HuH-7.5 (cell line): ENCODE data around the gene COL11A2.

ENCODE experiments used
- DNase-seq: peaks from one replicate; pipeline ENCODE4 v3.0.0; 2011; ENCODE audit warnings: low spot score

The COL11A2 gene

DNA sequence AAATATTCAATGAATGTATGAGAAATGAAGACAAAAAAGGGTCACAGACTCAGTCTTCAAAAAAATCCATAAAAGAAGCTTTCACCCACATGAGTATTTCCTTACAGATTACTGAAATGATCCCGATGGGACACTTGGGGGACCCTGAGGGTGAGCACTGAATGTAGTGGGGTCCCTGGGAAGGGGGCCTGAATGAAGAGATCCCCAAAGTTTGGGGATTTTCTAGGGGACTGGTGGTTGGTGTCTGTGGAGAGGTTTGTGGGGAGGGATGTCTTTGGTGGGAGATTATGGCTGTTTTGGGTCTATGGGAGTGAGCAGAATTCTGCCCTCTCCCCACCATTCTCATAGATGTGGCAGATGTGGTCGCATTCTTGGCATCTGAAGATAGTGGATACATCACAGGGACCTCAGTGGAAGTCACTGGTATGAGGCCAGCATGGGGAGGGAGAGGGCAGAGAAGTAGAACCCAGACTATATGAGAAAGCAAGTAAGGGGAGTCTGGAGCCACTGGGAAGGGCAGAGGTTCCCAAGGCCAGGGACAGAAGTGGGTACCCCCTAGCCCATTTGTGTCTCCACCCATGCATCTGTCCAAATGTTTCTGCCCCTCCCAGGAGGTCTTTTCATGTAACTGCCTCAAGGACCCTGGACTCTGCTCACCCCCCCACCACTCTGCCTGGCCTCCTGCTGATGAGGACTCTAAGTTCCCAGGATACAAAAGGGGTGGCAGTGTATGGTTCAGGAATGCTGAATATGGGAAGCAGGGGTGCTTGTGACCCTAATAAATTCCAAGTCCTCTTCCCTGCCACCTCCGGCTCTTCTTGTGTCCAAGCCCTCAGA is 14.0 kb upstream of the COL11A2 start:
- DNase-seq = peak; percentile 5

DNA sequence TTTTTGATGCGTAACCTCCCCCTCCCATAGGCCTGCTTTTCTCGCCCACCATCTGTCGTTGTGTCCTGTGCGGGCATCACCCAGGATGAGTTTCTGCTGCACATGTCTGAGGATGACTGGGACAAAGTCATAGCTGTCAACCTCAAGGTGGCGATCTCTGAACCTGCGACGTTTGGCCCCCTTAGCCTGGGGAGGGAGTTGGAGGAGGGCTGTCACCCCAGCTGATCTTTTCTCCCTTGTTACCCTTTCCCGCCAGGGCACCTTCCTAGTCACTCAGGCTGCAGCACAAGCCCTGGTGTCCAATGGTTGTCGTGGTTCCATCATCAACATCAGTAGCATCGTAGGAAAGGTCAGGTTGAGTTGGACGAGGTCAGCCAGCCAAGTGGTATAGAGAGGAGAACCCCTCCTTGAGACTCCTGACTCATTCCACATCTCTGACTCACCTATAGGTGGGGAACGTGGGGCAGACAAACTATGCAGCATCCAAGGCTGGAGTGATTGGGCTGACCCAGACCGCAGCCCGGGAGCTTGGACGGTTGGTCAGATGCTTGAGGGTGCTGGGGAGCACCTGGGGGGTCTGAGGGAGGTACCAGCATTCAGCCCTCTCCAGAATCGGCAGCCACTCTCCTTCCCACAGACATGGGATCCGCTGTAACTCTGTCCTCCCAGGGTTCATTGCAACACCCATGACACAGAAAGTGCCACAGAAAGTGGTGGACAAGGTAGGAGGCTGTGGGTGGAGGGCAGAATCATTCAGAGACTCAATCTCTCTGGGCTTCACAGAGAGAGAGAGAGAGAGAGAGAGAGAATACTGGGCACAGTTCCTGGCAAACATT is 13.1 kb upstream of the COL11A2 start:
- DNase-seq = no peak

GRCh38 chr6:33204415-33205190 is 12.3 kb upstream of the COL11A2 start, which contains the start of gene HSD17B8:
Gene HSD17B8 (plus strand): TSS chr6:33204655. CDS start chr6:33204669, 14 bp downstream.
- DNase-seq = peak; percentile 93

- no peak for DNase-seq
These were observed 11.8 kb upstream of the COL11A2 start for GRCh38 chr6:33204165-33204414.

DNA sequence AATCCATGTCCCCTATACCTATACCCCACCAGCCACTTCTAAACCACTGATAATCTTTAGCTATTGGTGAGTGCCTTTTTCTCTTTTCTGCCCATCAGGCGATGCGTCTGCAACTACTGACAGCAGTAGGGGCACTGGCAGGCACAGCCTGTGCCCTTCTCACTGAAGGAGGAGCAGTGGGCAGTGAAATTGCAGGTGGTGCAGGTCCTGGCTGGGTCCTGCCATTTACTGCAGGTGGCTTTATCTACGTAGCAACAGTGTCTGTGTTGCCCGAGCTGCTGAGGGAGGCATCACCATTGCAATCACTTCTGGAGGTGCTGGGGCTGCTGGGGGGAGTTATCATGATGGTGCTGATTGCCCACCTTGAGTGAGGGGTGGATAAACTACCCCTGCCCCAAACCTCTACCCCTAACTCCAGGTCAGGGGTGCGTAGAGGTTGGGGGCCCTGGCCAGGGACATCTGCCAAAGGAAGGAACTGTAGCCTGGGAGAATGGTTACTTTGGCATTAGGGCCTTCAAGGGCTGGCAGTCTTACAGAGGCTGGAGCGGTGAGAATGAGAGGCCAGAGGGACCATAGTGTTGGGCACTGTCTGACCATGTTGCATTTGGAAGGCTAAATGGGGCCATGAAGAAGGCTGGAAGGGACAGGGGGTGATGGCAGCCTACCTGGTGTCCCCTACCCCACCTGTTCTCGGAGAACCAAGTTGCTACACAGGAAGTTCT is 11.3 kb upstream of the COL11A2 start:
- DNase-seq = no peak

DNA sequence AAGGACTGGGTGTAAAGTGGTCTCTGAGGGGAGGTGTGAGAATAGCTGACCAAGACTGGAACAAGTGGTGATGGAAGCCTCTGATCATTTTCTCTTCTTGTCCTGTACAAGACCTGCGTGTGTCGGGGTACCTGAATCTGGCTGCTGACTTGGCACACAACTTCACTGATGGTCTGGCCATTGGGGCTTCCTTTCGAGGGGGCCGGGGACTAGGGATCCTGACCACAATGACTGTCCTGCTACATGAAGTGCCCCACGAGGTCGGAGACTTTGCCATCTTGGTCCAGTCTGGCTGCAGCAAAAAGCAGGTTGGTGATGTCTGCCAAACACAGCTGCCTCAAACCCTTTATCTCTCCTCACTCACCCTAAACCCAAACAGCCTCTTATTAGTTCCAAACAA is 10.5 kb upstream of the COL11A2 start:
- no peak for DNase-seq

DNA sequence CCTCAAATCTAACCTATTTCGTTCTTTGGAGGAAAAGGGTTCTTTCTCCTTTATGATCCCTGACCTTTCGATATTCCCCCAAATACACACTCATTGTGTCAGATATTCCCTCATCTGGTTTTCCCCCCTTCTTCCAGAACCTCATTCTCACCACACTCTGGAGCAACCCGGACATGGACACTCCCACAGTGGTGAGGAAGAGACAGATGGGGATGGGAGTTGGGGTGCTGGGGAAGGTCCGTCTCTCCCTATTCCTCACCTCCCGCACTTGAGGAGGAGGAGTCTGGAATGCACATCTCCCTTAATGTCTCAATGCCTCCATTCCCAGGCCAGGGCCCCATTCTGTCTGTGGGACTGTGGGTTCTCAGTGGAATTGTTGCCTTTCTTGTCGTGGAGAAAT is 9.7 kb upstream of the COL11A2 start:
- DNase-seq = no peak

DNA sequence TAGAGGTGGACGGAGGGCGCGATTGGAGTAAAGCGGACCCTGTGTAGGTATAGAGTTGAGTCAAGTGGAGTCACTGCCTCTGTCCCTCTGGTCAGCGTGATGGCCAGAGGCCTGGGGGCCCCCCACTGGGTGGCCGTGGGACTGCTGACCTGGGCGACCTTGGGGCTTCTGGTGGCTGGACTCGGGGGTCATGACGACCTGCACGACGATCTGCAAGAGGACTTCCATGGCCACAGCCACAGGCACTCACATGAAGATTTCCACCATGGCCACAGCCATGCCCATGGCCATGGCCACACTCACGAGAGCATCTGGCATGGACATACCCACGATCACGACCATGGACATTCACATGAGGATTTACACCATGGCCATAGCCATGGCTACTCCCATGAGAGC is 8.9 kb upstream of the COL11A2 start:
- DNase-seq = no peak

DNA sequence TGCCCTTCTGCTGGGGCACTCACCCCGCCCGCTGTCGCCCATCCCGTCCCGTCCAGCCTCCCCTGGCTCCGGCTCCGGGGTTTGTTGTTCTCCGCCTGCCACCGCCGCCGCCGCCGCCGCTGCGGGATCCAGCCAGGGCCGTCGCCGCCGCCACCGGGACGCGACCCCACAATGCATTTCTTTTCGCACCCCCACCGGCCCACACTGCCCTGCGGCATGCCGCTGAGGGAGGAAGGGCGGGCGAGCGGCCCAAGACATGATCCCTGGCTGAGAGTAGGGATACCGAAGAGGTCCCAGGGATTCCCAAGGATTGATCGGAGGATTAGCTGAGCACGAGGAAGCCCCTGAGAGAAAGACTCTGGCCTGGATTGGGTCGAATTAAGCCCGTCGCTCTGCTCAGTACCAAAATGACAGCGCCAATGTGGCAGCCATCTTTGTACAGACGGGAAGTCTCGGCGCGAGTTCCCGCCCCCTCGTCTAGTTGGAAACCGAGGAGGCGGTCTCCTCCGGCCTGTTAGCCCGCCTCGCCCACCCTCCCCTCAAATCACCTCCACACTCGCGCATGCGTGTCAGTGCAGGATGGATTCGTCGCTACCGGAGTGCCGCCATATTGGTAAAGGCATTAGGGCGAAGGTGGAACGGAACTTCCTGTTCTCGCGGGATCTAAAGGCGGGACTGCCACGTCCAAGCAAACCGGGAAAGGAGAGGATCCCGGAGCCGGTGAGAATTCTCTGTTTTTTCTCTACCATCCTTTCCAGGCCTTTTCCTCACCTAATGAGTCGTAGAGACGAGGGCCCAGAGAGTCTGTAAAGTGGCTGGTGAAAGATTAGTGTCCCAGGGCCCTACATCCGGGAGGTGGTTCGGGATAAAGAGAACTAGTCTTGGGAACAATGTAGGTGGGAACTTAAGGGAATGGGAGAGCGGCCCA is 8.2 kb upstream of the COL11A2 start, which contains the start of the genes RXRB and SLC39A7:
Gene RXRB, minus strand, starts transcription at position 447 of the 928 bp plus-strand sequence. Its CDS starts 189 bp downstream, at position 258.
Gene SLC39A7, plus strand, starts transcription at position 649 of the 928 bp plus-strand sequence. CDS start 379 bp downstream, outside the sequence.
- DNase-seq = peak; percentile 93

- DNase-seq = peak; percentile 78
These were observed 7.5 kb upstream of the COL11A2 start for GRCh38 chr6:33199687-33200218.

GRCh38 chr6:33198853-33199436 is 6.7 kb upstream of the COL11A2 start:
- DNase-seq = no peak

- no peak for DNase-seq
These were observed 6.0 kb upstream of the COL11A2 start for GRCh38 chr6:33198159-33198852.

DNA sequence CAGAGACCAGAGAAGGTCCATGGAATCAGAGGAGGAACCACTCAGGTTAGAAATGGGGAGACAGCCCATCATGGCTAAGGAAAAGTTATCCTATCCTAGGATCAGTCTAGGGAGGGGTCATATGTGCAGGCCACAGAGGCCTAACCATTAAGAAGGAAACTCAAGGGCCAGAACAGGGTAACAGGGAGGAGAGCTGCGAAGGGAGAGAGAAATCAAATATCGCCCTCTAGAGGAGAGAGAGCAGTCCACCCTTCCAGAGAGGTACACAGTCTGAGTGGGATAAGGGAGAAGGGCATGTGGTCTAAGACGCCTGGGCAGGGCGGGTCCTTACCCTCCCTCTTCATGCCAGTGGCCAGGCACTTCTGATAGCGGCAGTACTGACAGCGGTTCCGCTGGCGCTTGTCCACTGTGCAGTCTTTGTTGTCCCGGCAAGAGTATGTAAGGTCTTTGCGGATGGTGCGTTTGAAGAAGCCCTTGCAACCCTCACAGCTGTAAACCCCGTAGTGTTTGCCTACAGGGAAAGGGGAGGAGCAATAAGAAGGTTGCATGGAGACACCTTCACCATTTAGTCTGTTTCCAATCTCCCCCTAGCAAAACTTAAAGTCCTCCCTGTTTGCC is 5.3 kb upstream of the COL11A2 start:
- peak; percentile 72 for DNase-seq

- no peak for DNase-seq
These were observed 3.3 kb upstream of the COL11A2 start for GRCh38 chr6:33195304-33196165.

DNA sequence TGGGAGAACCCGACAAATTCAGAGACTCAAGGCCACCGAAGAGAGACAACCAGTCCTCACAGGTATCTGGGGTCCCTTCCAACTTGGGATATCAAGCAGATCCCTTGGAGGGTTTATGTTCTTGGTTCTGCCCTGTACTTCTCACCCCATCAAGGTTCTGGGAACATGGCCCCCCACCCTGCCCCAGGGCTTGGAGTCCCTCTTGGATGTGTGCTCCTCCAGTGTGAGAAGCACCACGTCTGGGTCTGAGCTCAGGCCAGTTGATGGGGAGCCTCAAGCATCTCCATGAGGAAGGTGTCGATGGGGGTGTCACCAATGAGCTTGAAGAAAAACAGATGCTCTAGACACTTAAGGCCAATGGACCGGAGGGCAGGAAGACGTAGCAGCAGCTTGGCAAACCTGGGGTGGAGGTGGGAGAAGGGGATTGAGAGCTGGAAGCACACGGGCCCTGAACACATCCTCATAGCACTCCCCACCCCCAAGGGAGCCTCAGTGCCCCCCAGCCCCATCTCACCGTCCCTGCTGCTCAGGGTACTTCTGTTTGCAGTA is 2.2 kb upstream of the COL11A2 start:
- no peak for DNase-seq

- no peak for DNase-seq
These were observed 1.4 kb upstream of the COL11A2 start for GRCh38 chr6:33193619-33194018.
